H1 (cell line): ENCODE results near the gene OTOGL. TPM values are rescaled to one million over a fixed set of nuclear protein-coding genes. Genes with fewer than 3 reads are reported as not detected.

Experiments
- CTCF ChIA-PET: fragments of 300-600 bp; sonication (Branson Sonifier 250); formaldehyde crosslinking; loops from one replicate; lab custom pipeline; 2021; ENCODE audit not compliant: partially characterized antibody; lab: Charles Lee
- POLR2A ChIA-PET: fragments of 300-600 bp; sonication (Branson Sonifier 250); formaldehyde crosslinking; loops from one replicate; lab custom pipeline; 2021; ENCODE audit warnings: inconsistent platforms; ENCODE audit not compliant: partially characterized antibody; lab: Charles Lee
- DNase-seq, 2 experiments: peaks; one replicate each; pipeline versions ENCODE4 v3.0.0 to v3.0.0-alpha.2; 2010 to 2022; ENCODE audit warnings: low spot score in 2 of 2, low read depth in 1 of 2, mixed read lengths in 1 of 2
- FAIRE-seq: peaks from 2 replicates; lab custom pipeline; 2011; peaks lifted over from hg19 to GRCh38; lab: Jason Lieb, UNC
- H2AFZ ChIP-seq: 2 replicates; pipeline ENCODE4 v1.8.1; 2012; ENCODE audit warnings: low read length, inconsistent platforms
- H2AK5ac ChIP-seq: 2 replicates; pipeline ENCODE4 v1.6.1; 2013; ENCODE audit warnings: low read depth, low read length
- H2BK120ac ChIP-seq: replicated peaks from 2 replicates; pipeline ENCODE3; 2013; ENCODE audit warnings: low read depth, low read length, inconsistent platforms
- H2BK12ac ChIP-seq: 2 replicates; pipeline ENCODE4 v1.6.1; 2013; ENCODE audit warnings: low read depth, low read length
- H2BK15ac ChIP-seq: 2 replicates; pipeline ENCODE4 v1.6.1; 2013; ENCODE audit warnings: low read length
- H2BK20ac ChIP-seq: 2 replicates; pipeline ENCODE4 v1.6.1; 2013; ENCODE audit warnings: low read length
- H2BK5ac ChIP-seq: 2 replicates; pipeline ENCODE4 v1.6.1; 2013; ENCODE audit warnings: low read depth, low read length
- H3K14ac ChIP-seq: 2 replicates; pipeline ENCODE4 v1.6.1; 2013; ENCODE audit warnings: inconsistent platforms; ENCODE audit not compliant: insufficient read length
- H3K18ac ChIP-seq: 2 replicates; pipeline ENCODE4 v1.6.1; 2013; ENCODE audit warnings: low read length; ENCODE audit errors: extremely low read depth
- H3K23ac ChIP-seq: 2 replicates; pipeline ENCODE4 v1.6.1; 2013; ENCODE audit warnings: inconsistent platforms; ENCODE audit not compliant: insufficient read length
- H3K23me2 ChIP-seq: 2 replicates; pipeline ENCODE4 v1.6.1; 2013; ENCODE audit warnings: low read depth, low read length
- H3K27ac ChIP-seq: 2 replicates; pipeline ENCODE4 v1.6.1; 2011; ENCODE audit warnings: low read depth, low read length, inconsistent platforms
- H3K27me3 ChIP-seq, 4 experiments: replicated peaks in 1 of 4; 1 replicate in 1 of 4; 2 replicates in 3 of 4; pipeline versions ENCODE4 v1.6.1 to v1.8.1; 2011 to 2013; ENCODE audit warnings: low read length in 3 of 4, mild to moderate bottlenecking in 3 of 4, inconsistent platforms in 2 of 4, mixed read lengths in 2 of 4, moderate library complexity in 1 of 4; ENCODE audit not compliant: control insufficient read depth in 3 of 4, insufficient read depth in 3 of 4; ENCODE audit errors: extremely low read depth in 1 of 4
- H3K36me3 ChIP-seq, 4 experiments: 2 replicates each; pipeline versions ENCODE4 v1.6.1 to v1.8.1; 2011 to 2013; ENCODE audit warnings: mild to moderate bottlenecking in 4 of 4, low read length in 3 of 4, moderate library complexity in 2 of 4, control low read depth in 1 of 4, inconsistent platforms in 1 of 4; ENCODE audit not compliant: insufficient read depth in 4 of 4, control insufficient read depth in 2 of 4
- H3K4ac ChIP-seq: replicated peaks from 2 replicates; pipeline ENCODE3; 2013; ENCODE audit warnings: low read length, low read depth, mixed read lengths, inconsistent platforms; ENCODE audit not compliant: insufficient read length
- H3K4me1 ChIP-seq, 4 experiments: replicated peaks in 1 of 4; 1 replicate in 1 of 4; 2 replicates in 3 of 4; pipeline versions ENCODE4 v1.6.1 to v1.8.1; 2011 to 2013; ENCODE audit warnings: low read length in 3 of 4, inconsistent platforms in 2 of 4, mixed read lengths in 1 of 4; ENCODE audit not compliant: insufficient read depth in 4 of 4, control insufficient read depth in 3 of 4
- H3K4me2 ChIP-seq, 2 experiments: 2 replicates each; pipeline versions ENCODE4 v1.6.1 to v1.8.1; 2011 to 2013; ENCODE audit warnings: low read depth in 2 of 2, low read length in 2 of 2, control low read depth in 1 of 2, inconsistent platforms in 1 of 2, mild to moderate bottlenecking in 1 of 2; ENCODE audit not compliant: insufficient read depth in 1 of 2
- H3K4me3 ChIP-seq, 4 experiments: fragments of 200-600, 300-600 bp in 1 of 4; sonication (generic), shearing (Covaris generic), sonication (Bioruptor Twin) in 1 of 4; 2 replicates each; pipeline versions ENCODE4 v1.5.1 to v1.8.1; 2011 to 2016; ENCODE audit warnings: low read length in 4 of 4, low read depth in 3 of 4, control low read depth in 2 of 4, inconsistent platforms in 2 of 4, mild to moderate bottlenecking in 2 of 4, mixed read lengths in 1 of 4, moderate library complexity in 1 of 4; ENCODE audit not compliant: insufficient read depth in 2 of 4; ENCODE audit errors: extremely low read depth in 1 of 4
- H3K56ac ChIP-seq: replicated peaks from 2 replicates; pipeline ENCODE3; 2013; ENCODE audit warnings: low read depth, mild to moderate bottlenecking, mixed read lengths, low read length, inconsistent platforms; ENCODE audit not compliant: insufficient read length
- H3K79me1 ChIP-seq: 2 replicates; pipeline ENCODE4 v1.6.1; 2013; ENCODE audit warnings: low read depth, low read length, control low read depth
- H3K79me2 ChIP-seq, 2 experiments: 2 replicates each; pipeline versions ENCODE4 v1.6.1 to v1.8.1; 2012 to 2013; ENCODE audit warnings: low read length in 2 of 2, mild to moderate bottlenecking in 2 of 2, inconsistent platforms in 1 of 2; ENCODE audit not compliant: insufficient read depth in 2 of 2, control insufficient read depth in 1 of 2
- H3K9ac ChIP-seq, 4 experiments: replicated peaks in 1 of 4; 1 replicate in 1 of 4; 2 replicates in 3 of 4; pipeline versions ENCODE4 v1.6.1 to v1.8.1; 2011 to 2013; ENCODE audit warnings: low read depth in 3 of 4, low read length in 3 of 4, control low read depth in 2 of 4, mild to moderate bottlenecking in 2 of 4, moderate library complexity in 2 of 4, inconsistent platforms in 1 of 4; ENCODE audit errors: extremely low read depth in 1 of 4
- H3K9me3 ChIP-seq, 2 experiments: 2 replicates each; pipeline versions ENCODE4 v1.6.1 to v1.8.1; 2012 to 2013; ENCODE audit warnings: mild to moderate bottlenecking in 2 of 2, moderate library complexity in 2 of 2, control low read depth in 1 of 2, inconsistent platforms in 1 of 2, low read depth in 1 of 2, low read length in 1 of 2, mixed read lengths in 1 of 2; ENCODE audit not compliant: insufficient read depth in 2 of 2
- H4K20me1 ChIP-seq, 2 experiments: replicated peaks in 1 of 2; 2 replicates each; pipeline versions ENCODE3 to v1.8.1; 2011 to 2013; ENCODE audit warnings: inconsistent platforms in 2 of 2, low read length in 2 of 2, mild to moderate bottlenecking in 1 of 2; ENCODE audit not compliant: insufficient read depth in 2 of 2, control insufficient read depth in 1 of 2
- H4K5ac ChIP-seq: 2 replicates; pipeline ENCODE4 v1.6.1; 2013; ENCODE audit warnings: low read length, low read depth, mixed read lengths, inconsistent platforms; ENCODE audit not compliant: insufficient read length
- H4K8ac ChIP-seq: 2 replicates; pipeline ENCODE4 v1.8.0; 2013; ENCODE audit warnings: mild to moderate bottlenecking, moderate library complexity, low read length, inconsistent platforms; ENCODE audit not compliant: insufficient read depth; ENCODE audit errors: extremely low read depth
- H4K91ac ChIP-seq: replicated peaks from 2 replicates; pipeline ENCODE3; 2013; ENCODE audit warnings: low read length, mixed read lengths, inconsistent platforms; ENCODE audit not compliant: insufficient read length
- BACH1 ChIP-seq: IDR thresholded peaks from 2 replicates; pipeline ENCODE4 v1.6.1; 2012; ENCODE audit warnings: low read length, improper control_type of control experiment
- E2F6 ChIP-seq: IDR thresholded peaks from 2 replicates; pipeline ENCODE4 v1.6.1; 2012; ENCODE audit warnings: inconsistent platforms
- MAFK ChIP-seq: IDR thresholded peaks from 2 replicates; pipeline ENCODE4 v1.6.1; 2012; ENCODE audit warnings: low read depth, mild to moderate bottlenecking, improper control_type of control experiment, low read length
- WGBS, 2 experiments: shearing (Covaris generic) in 1 of 2; methylation state at CpG; one replicate each; pipeline versions ENCODE4 v1.1.6 to v1.1.7; 2013 to 2015; ENCODE audit warnings: low lambda C conversion rate in 2 of 2, mixed read lengths in 2 of 2, inconsistent platforms in 1 of 2, low coverage in 1 of 2, missing lambda C conversion rate in 1 of 2; ENCODE audit not compliant: insufficient replicate concordance in 2 of 2, insufficient coverage in 1 of 2, insufficient read length in 1 of 2; ENCODE audit errors: extremely low coverage in 1 of 2, missing lambda C conversion rate in 1 of 2; 5-methylcytosine and 5-hydroxymethylcytosine counted together
- polyA plus RNA-seq, 7 experiments: library from polyadenylated mRNA; depleted of rRNA in 3 of 7; stranded (reverse) in 5 of 7; unstranded in 2 of 7; fragments of >200 nt in 5 of 7; fragments of 200-250 nt in 2 of 7; gene quantifications; 1 replicate in 5 of 7; 2 replicates in 1 of 7; 4 replicates in 1 of 7; pipeline versions ENCODE4 v1.2.1 to v1.2.3, GENCODE V29; 2011 to 2013; ENCODE audit warnings: missing spikeins in 2 of 7, mixed read lengths in 2 of 7
- total RNA-seq: library from RNA; stranded (reverse); fragmentation: NEBNext Ultra II Directional; extraction: Animal tissue kit (Norgen Biotek cat#: 25700); gene quantifications from 2 replicates; pipeline ENCODE4 v1.2.1, GENCODE V29; 2021

The OTOGL gene
- total and polyA plus RNA-seq, 2 of the 8 experiments (the other 6 are each of a cell fraction or from before 2014, with no cell fraction given) = 0.12 to 0.17 TPM

DNA sequence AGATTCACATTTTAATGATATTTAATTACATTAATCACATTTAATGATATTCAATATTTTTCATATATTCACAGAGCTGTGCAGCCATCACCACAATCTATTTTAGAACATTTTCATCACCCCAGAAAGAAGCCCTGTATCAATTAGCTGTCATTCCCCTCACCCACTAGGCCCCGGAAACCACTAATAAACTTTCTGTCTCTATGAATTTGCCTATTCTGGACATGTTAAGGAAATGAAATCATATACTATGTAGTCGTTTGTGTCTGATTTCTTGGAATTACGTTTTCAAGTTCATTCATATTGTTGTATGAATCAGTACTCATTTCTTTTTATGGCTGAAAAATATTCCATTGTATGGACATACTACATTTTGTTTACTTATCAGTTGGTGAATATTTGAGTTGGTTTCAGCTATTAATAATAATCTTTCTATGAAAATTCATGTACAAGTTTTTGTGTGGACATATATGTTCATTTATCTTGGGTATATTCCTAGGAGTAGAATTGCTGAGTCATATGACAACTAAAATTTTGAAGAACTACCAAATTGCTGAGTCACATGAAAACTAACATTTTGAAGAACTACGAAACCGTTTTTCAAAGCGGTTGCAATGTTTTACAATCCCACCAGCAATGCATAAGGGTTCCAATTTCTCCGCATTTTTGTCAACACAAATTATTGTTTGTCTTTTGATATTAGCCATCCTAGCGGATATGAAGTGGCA, 11.7 kb upstream of the OTOGL start:
- H2BK15ac ChIP-seq = no peak overlapping the region
- ChIA-PET CTCF (no interaction called here), POLR2A (no interaction called here)
- H3K27ac ChIP-seq = no peak overlapping the region
- no peak overlapping the region for H3K4me3 ChIP-seq
- no peak overlapping the region for H3K56ac ChIP-seq
- H2AFZ ChIP-seq = no peak overlapping the region
- no peak overlapping the region for H2BK20ac ChIP-seq
- H2BK12ac ChIP-seq = no peak overlapping the region
- H3K4me2 ChIP-seq = no peak overlapping the region
- H2BK120ac ChIP-seq = no peak overlapping the region
- no peaks in the 10 kb centered on the region for H3K36me3 ChIP-seq
- no peak for DNase-seq
- H3K27me3 ChIP-seq = no peaks in the 10 kb centered on the region
- no peak overlapping the region for H4K8ac ChIP-seq
- no peaks in the 10 kb centered on the region; the same call in 1 of the 2 replicates for H3K23me2 ChIP-seq
- FAIRE-seq = no peak
- no peak overlapping the region for H4K91ac ChIP-seq
- H3K14ac ChIP-seq = no peak overlapping the region
- H4K20me1 ChIP-seq = no peaks in the 10 kb centered on the region
- TF ChIP-seq BACH1 = peak; percentile 94
- TF ChIP-seq E2F6 = no peak
- TF ChIP-seq MAFK = peak; percentile 73
- H4K5ac ChIP-seq = no peak overlapping the region
- no peaks in the 10 kb centered on the region for H3K79me1 ChIP-seq
- H3K4ac ChIP-seq = no peak overlapping the region
- no peak overlapping the region for H2BK5ac ChIP-seq
- no peaks in the 10 kb centered on the region for H3K79me2 ChIP-seq
- no peak overlapping the region for H2AK5ac ChIP-seq
- peaks cover 0 to 7% (median 4%) of the 10 kb centered on the region in 4 experiments; a peak in 3 of 7 replicates for H3K4me1 ChIP-seq
- no peak overlapping the region for H3K23ac ChIP-seq
- no peaks in the 10 kb centered on the region for H3K9me3 ChIP-seq
- WGBS, 2 experiments = 89% methylated on average over 8 of the region's 8 CpGs; no CpG with 5 or more reads in 1 of the 2 experiments
- H3K9ac ChIP-seq = no peak overlapping the region
- no peak overlapping the region for H3K18ac ChIP-seq
